Muscle layer of duodenum (tissue), 2 donors: ENCODE results near the gene PIP5K1C.

Experiments used
- H3K27ac ChIP-seq: one replicate; pipeline ENCODE4 v1.7.0; 2013; ENCODE audit warnings: mild to moderate bottlenecking, low read length
- H3K27me3 ChIP-seq: one replicate; pipeline ENCODE4 v1.7.0; 2013; ENCODE audit warnings: low read depth, mild to moderate bottlenecking, control low read depth, low read length
- H3K36me3 ChIP-seq, 2 donors: one replicate each; pipeline ENCODE4 v1.7.0; 2013; ENCODE audit warnings: low read length in 2 of 2, control low read depth in 1 of 2, mild to moderate bottlenecking in 1 of 2; ENCODE audit not compliant: insufficient read depth in 2 of 2, control insufficient read depth in 1 of 2
- H3K4me1 ChIP-seq, 2 donors: one replicate each; pipeline ENCODE4 v1.7.0; 2013; ENCODE audit warnings: low read length in 2 of 2, mild to moderate bottlenecking in 2 of 2, control low read depth in 1 of 2, moderate library complexity in 1 of 2; ENCODE audit not compliant: insufficient read depth in 2 of 2, control insufficient read depth in 1 of 2
- H3K4me3 ChIP-seq, 2 donors: one replicate each; pipeline ENCODE4 v1.7.0; 2013; ENCODE audit warnings: low read length in 2 of 2, low read depth in 1 of 2, mild to moderate bottlenecking in 1 of 2
- H3K9me3 ChIP-seq, 2 donors: one replicate each; pipeline ENCODE4 v1.7.0; 2013; ENCODE audit warnings: low read length in 2 of 2, control low read depth in 1 of 2, mild to moderate bottlenecking in 1 of 2; ENCODE audit not compliant: control insufficient read depth in 1 of 2
- donor health status: healthy.

PIP5K1C gene

GRCh38 chr19:3606690-3607289 is 93.5 kb downstream of the PIP5K1C start, which contains the start of gene TBXA2R:
TSS of gene TBXA2R (minus strand) at chr19:3606875. CDS start at chr19:3600634, 6,241 bp downstream.
- H3K27me3 ChIP-seq = no peaks in the 10 kb centered on the region
- H3K4me1 ChIP-seq = peaks cover 0 to 25% of the 10 kb centered on the region in 2 donors
- no peaks in the 10 kb centered on the region for H3K9me3 ChIP-seq
- H3K27ac ChIP-seq = no peak within 1 kb of the TSS
- peak within 1 kb of the TSS; percentile 42 to 65 for H3K4me3 ChIP-seq
- H3K36me3 ChIP-seq = peaks cover 2 to 13% of the 10 kb centered on the region in 2 donors

- Histone ChIP-seq H3K4me1 (peaks cover 0 to 25% of the 10 kb centered on the region in 2 donors), H3K4me3 (peak overlapping the region; percentile 11 to 65), H3K27ac (no peak overlapping the region), H3K36me3 (peaks cover 0 to 7% of the 10 kb centered on the region in 2 donors), H3K9me3 (no peaks in the 10 kb centered on the region), H3K27me3 (no peaks in the 10 kb centered on the region)
These were observed 94.0 kb downstream of the PIP5K1C start for GRCh38 chr19:3606174-3606689.

GRCh38 chr19:3605770-3606169 is 94.5 kb downstream of the PIP5K1C start:
- H3K4me1 ChIP-seq = peaks cover 0 to 25% of the 10 kb centered on the region in 2 donors
- peaks cover 0 to 3% of the 10 kb centered on the region in 2 donors for H3K36me3 ChIP-seq
- H3K9me3 ChIP-seq = no peaks in the 10 kb centered on the region
- H3K4me3 ChIP-seq = peak overlapping the region; percentile 11 to 65
- H3K27ac ChIP-seq = no peak overlapping the region
- H3K27me3 ChIP-seq = no peaks in the 10 kb centered on the region

GRCh38 chr19:3605361-3605760 is 94.9 kb downstream of the PIP5K1C start:
- H3K4me3 ChIP-seq = peak overlapping the region; percentile 11 to 65
- H3K36me3 ChIP-seq = no peaks in the 10 kb centered on the region
- H3K4me1 ChIP-seq = peaks cover 0 to 25% of the 10 kb centered on the region in 2 donors
- no peak overlapping the region for H3K27ac ChIP-seq
- no peaks in the 10 kb centered on the region for H3K9me3 ChIP-seq
- H3K27me3 ChIP-seq = no peaks in the 10 kb centered on the region

- Histone ChIP-seq H3K27ac (no peak overlapping the region), H3K9me3 (no peaks in the 10 kb centered on the region), H3K27me3 (no peaks in the 10 kb centered on the region), H3K4me3 (peak overlapping the region in 1 of 2 donors; percentile 11), H3K4me1 (peaks cover 0 to 25% of the 10 kb centered on the region in 2 donors), H3K36me3 (no peaks in the 10 kb centered on the region)
These were observed 95.3 kb downstream of the PIP5K1C start for GRCh38 chr19:3604987-3605343.

- Histone ChIP-seq H3K4me1 (peaks cover 0 to 25% of the 10 kb centered on the region in 2 donors), H3K27ac (no peak overlapping the region), H3K4me3 (no peak overlapping the region), H3K36me3 (no peaks in the 10 kb centered on the region), H3K9me3 (no peaks in the 10 kb centered on the region), H3K27me3 (no peaks in the 10 kb centered on the region)
These were observed 95.9 kb downstream of the PIP5K1C start for GRCh38 chr19:3604227-3604986.

GRCh38 chr19:3603121-3603811 is 97.0 kb downstream of the PIP5K1C start:
- Histone ChIP-seq H3K36me3 (no peaks in the 10 kb centered on the region), H3K9me3 (no peaks in the 10 kb centered on the region), H3K27me3 (no peaks in the 10 kb centered on the region), H3K4me3 (no peak overlapping the region), H3K27ac (no peak overlapping the region), H3K4me1 (peaks cover 0 to 18% of the 10 kb centered on the region in 2 donors)

GRCh38 chr19:3601021-3601420 is 99.2 kb downstream of the PIP5K1C start:
- no peak overlapping the region for H3K27ac ChIP-seq
- no peaks in the 10 kb centered on the region for H3K9me3 ChIP-seq

GRCh38 chr19:3599776-3600187 is 100.5 kb downstream of the PIP5K1C start:
- Histone ChIP-seq H3K4me3 (no peak overlapping the region), H3K27ac (no peak overlapping the region), H3K27me3 (no peaks in the 10 kb centered on the region), H3K9me3 (no peaks in the 10 kb centered on the region), H3K4me1 (no peaks in the 10 kb centered on the region), H3K36me3 (no peaks in the 10 kb centered on the region)

More at GRCh38 chr19:3601021-3601420, 99.2 kb downstream of the PIP5K1C start:
- Histone ChIP-seq H3K4me3 (no peak overlapping the region), H3K36me3 (no peaks in the 10 kb centered on the region), H3K4me1 (peaks cover 0 to 1% of the 10 kb centered on the region in 2 donors), H3K27me3 (no peaks in the 10 kb centered on the region)

- Histone ChIP-seq H3K4me1 (no peaks in the 10 kb centered on the region), H3K27ac (no peak overlapping the region), H3K4me3 (no peak overlapping the region), H3K36me3 (no peaks in the 10 kb centered on the region), H3K9me3 (no peaks in the 10 kb centered on the region), H3K27me3 (no peaks in the 10 kb centered on the region)
These were observed 104.7 kb downstream of the PIP5K1C start for GRCh38 chr19:3595521-3596061.

GRCh38 chr19:3593156-3593555 is 107.1 kb downstream of the PIP5K1C start:
- Histone ChIP-seq H3K36me3 (no peaks in the 10 kb centered on the region), H3K9me3 (no peaks in the 10 kb centered on the region), H3K27me3 (no peaks in the 10 kb centered on the region), H3K4me1 (no peaks in the 10 kb centered on the region), H3K27ac (no peak overlapping the region), H3K4me3 (no peak overlapping the region)
